Prostate gland (tissue), 2 donors: ENCODE measurements around the gene CALHM6. TPM values are rescaled to one million over a fixed set of nuclear protein-coding genes. Genes with fewer than 3 reads are reported as not detected.

Experiments
- DNase-seq: peaks from one replicate; pipeline ENCODE4 v3.0.0-alpha.2; 2019; ENCODE audit warnings: low spot score
- H3K27ac ChIP-seq, 2 donors: fragments of 200-600 bp; sonication (generic); 2 replicates each; pipeline ENCODE4 v1.5.1; 2017 to 2019
- H3K27me3 ChIP-seq: fragments of 200-600 bp; sonication (generic); replicated peaks from 2 replicates; pipeline ENCODE4 v1.5.1; 2019; ENCODE audit not compliant: insufficient read depth
- H3K36me3 ChIP-seq, 2 donors: fragments of 200-600 bp; sonication (generic); 1 replicate in 1 of 2; 2 replicates in 1 of 2; pipeline versions ENCODE4 v1.5.1 to v1.8.1; 2017 to 2019
- H3K4me1 ChIP-seq: fragments of 200-600 bp; sonication (generic); replicated peaks from 2 replicates; pipeline ENCODE4 v1.5.1; 2019
- H3K4me3 ChIP-seq, 2 donors: fragments of 200-600 bp; sonication (generic); 2 replicates each; pipeline ENCODE4 v1.5.1; 2017 to 2019
- H3K9me3 ChIP-seq: fragments of 200-600 bp; sonication (generic); 2 replicates; pipeline ENCODE4 v1.5.1; 2017
- POLR2A ChIP-seq: fragments of 450-650 bp; IDR thresholded peaks from one replicate; pipeline ENCODE4 v1.6.1; 2016; ENCODE audit warnings: antibody characterized with exemption, mild to moderate bottlenecking
- POLR2AphosphoS5 ChIP-seq: sonication (generic); formaldehyde crosslinking; IDR thresholded peaks from one replicate; pipeline ENCODE4 v1.6.1; 2017; ENCODE audit warnings: antibody characterized with exemption
- WGBS: methylation state at CpG from one replicate; pipeline ENCODE4 v1.1.5; 2018; 5-methylcytosine and 5-hydroxymethylcytosine counted together
- intact Hi-C: fragments of 100-400 bp; cut with DNase I; formaldehyde crosslinking; loops from one replicate; pipeline ENCODE4 v1.14.2; 2022
- total RNA-seq, 2 donors: library from RNA; depleted of rRNA; stranded (reverse); fragments of >200 nt; gene quantifications; one replicate each; pipeline ENCODE4 v1.1.0, GENCODE V29; 2016
- TF ChIP-seq, protein P1 (sequence below), 4 experiments: fragments of 200-600 bp in 2 of 4; fragments of 450-650 bp in 2 of 4; sonication (generic) in 2 of 4; IDR thresholded peaks; 1 replicate in 3 of 4; 2 replicates in 1 of 4; pipeline ENCODE4 v1.5.1; 2016 to 2019; ENCODE audit warnings: antibody characterized with exemption in 4 of 4, mild to moderate bottlenecking in 2 of 4, moderate library complexity in 2 of 4

Gene CALHM6
- total RNA-seq: 1 to 10 TPM; 6.3 to 6.7 TPM

DNA sequence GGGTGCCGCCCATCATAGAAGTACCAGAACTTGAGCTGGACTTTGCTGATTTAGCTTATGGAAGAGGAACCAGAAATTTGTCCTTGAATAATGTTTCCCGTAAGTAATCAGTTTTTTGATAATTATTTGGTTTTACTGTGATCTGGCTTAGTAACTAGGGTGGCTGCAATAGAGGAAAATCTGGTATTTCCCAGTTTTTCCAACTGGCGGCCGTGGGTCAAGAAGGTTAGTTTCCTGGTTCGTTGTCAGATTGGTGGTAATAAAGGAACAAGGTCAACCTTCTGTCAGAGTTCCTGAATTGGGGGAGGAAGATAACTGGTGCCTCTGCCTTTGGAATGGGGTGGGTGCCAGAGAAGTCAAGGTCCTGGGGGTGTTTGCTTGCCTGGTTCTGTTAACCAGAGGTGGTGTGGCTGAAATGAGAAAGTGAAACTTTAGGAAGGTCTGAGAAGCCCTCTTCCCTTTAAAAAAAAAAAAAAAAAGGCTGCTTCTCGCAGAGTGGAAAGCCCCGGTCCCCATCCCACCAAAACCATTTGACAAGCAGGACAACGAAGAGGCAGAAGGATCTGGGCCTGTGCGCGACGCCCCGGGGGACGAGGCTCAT lies at the start of gene CALHM6:
Gene CALHM6 (plus strand): TSS at position 45 of the 601 bp plus-strand sequence. CDS start 555 bp downstream, at position 600.
- Histone ChIP-seq H3K36me3 (no peaks in the 10 kb centered on the region), H3K27ac (no peak within 1 kb of the TSS), H3K4me1 (no peaks in the 10 kb centered on the region), H3K27me3 (no peaks in the 10 kb centered on the region), H3K4me3 (peak within 1 kb of the TSS; percentile 24 to 26), H3K9me3 (no peaks in the 10 kb centered on the region)
- intact Hi-C loops: no loop called here
- no peak for DNase-seq
- WGBS: 57% methylated on average over 13 of the region's 13 CpGs
- TF ChIP-seq POLR2A: no peak
- TF ChIP-seq, protein P1, sequence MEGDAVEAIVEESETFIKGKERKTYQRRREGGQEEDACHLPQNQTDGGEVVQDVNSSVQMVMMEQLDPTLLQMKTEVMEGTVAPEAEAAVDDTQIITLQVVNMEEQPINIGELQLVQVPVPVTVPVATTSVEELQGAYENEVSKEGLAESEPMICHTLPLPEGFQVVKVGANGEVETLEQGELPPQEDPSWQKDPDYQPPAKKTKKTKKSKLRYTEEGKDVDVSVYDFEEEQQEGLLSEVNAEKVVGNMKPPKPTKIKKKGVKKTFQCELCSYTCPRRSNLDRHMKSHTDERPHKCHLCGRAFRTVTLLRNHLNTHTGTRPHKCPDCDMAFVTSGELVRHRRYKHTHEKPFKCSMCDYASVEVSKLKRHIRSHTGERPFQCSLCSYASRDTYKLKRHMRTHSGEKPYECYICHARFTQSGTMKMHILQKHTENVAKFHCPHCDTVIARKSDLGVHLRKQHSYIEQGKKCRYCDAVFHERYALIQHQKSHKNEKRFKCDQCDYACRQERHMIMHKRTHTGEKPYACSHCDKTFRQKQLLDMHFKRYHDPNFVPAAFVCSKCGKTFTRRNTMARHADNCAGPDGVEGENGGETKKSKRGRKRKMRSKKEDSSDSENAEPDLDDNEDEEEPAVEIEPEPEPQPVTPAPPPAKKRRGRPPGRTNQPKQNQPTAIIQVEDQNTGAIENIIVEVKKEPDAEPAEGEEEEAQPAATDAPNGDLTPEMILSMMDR (IDR thresholded peaks at IDR 0.05): no peak
- TF ChIP-seq POLR2AphosphoS5: no peak

DNA sequence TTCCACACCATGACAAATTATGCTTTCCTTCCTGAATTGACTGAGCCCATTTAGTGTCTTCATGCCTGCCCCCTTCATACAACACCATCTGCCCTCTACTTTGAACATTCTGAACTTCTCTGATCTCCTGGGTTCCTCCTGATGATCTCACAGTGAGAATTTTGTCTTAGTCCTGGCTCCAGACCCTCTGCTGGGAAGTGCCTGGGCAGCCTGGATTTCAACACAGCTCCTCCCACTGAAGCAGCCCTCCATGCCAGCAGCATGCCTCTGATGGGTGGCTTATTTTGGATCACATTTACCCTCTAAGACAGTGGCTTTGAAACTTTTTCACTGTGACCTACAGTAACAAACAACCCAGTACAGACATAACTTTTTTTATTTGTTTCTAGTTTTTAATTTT lies 48.9 kb upstream of the CALHM6 start:
- DNase-seq: no peak
- H3K27ac ChIP-seq: no peak overlapping the region
- TF ChIP-seq, protein P1 (IDR thresholded peaks at IDR 0.05): no peak
- no peak for TF ChIP-seq POLR2A
- no peaks in the 10 kb centered on the region for H3K27me3 ChIP-seq
- intact Hi-C loops: no loop called here
- H3K4me1 ChIP-seq: no peaks in the 10 kb centered on the region
- no peak overlapping the region for H3K4me3 ChIP-seq
- H3K36me3 ChIP-seq: no peaks in the 10 kb centered on the region
- H3K9me3 ChIP-seq: no peaks in the 10 kb centered on the region

DNA sequence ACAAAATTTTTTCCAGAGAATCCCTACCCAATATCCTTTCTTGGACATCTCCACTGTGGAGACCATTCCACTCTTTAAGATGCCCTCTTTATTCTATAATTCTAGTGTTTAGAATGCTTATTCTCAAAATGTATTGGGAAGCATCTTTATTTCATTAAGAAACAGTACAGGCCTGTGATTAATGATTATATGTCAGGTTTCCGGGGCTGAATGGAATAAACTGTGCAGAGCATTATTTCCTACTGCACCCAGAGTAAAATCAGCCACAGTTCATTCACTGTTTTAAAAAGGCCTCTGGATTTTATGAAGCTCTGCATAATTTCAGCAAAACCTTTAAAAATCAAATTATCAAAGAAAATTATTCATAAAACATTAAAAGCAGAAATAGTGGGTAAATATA lies 47.8 kb upstream of the CALHM6 start:
- Histone ChIP-seq H3K27ac (no peak overlapping the region), H3K4me3 (no peak overlapping the region), H3K4me1 (no peaks in the 10 kb centered on the region), H3K36me3 (no peaks in the 10 kb centered on the region), H3K9me3 (no peaks in the 10 kb centered on the region), H3K27me3 (no peaks in the 10 kb centered on the region)
- DNase-seq: no peak
- no peak for TF ChIP-seq POLR2AphosphoS5
- TF ChIP-seq, protein P1 (IDR thresholded peaks at IDR 0.05): no peak
- no peak for TF ChIP-seq POLR2A
- WGBS: 82% methylated on average over 1 of the region's 1 CpG
- intact Hi-C loops: no loop called here

DNA sequence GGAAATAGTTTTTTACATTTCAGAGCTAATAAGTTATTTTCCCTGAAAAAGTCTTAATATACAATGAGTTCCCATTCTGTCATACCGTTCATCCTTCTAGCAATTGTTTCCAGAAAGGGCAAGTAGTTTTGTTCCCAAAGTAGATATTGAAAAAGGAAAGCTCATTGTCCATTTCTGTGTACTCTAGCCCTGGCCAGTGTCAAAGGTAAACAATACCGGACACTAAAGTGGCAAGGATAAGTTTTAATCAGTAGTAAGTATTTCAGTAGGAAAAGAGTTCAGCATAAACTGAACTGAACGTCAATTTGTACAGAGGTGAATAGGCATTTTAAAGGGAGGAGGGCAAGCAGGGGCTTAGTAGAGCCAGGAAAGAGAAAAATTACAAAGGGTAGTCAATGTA lies 43.5 kb upstream of the CALHM6 start:
- Histone ChIP-seq H3K4me1 (no peaks in the 10 kb centered on the region), H3K36me3 (no peaks in the 10 kb centered on the region), H3K4me3 (no peak overlapping the region), H3K27me3 (no peaks in the 10 kb centered on the region), H3K27ac (no peak overlapping the region), H3K9me3 (no peaks in the 10 kb centered on the region)
- no peak for DNase-seq
- TF ChIP-seq, protein P1 (IDR thresholded peaks at IDR 0.05): no peak
- peak; percentile 11 for TF ChIP-seq POLR2AphosphoS5
- TF ChIP-seq POLR2A: no peak
- intact Hi-C loops: no loop called here
- 62% methylated on average over 3 of the region's 3 CpGs for WGBS

DNA sequence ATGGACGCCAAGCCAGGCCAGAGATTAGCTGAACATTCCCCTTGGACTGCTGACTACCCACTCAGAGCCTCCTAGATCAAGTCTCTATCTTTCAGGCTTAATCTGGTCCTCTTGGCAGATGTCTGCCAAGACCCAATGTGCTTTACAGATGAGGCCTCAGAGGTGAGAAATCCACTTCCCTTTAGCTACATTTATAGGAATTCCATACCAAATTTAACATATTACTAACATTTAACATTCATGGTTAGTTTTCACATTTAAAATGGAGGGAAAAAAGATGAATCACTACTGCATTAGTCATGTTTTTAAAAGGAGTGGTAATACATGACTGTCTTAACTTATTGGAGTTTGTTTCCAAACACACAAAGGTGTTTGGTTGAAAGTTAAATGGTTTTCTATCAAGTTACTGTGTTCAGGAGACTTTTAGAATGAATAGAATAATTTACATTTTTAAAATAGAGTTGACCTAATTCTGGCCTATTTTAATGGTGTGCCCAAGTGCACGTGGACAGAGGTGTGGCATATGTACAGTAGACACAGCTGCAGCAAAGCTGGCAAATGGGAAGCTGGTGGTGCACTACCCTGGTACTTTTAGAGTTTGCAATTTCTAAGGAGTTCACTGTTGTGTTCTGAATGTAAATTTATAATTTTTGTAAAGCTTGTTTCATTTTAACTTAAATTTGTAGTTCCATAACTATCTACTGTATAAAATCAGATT lies 41.9 kb upstream of the CALHM6 start:
- intact Hi-C loops: no loop called here
- WGBS: 83% methylated on average over 2 of the region's 2 CpGs
- H3K9me3 ChIP-seq: no peaks in the 10 kb centered on the region
- H3K27me3 ChIP-seq: no peaks in the 10 kb centered on the region
- H3K4me3 ChIP-seq: no peak overlapping the region
- no peaks in the 10 kb centered on the region for H3K36me3 ChIP-seq
- DNase-seq: no peak
- no peaks in the 10 kb centered on the region for H3K4me1 ChIP-seq
- TF ChIP-seq POLR2AphosphoS5 (no peak), POLR2A (no peak)
- TF ChIP-seq, protein P1 (IDR thresholded peaks at IDR 0.05): no peak
- no peak overlapping the region for H3K27ac ChIP-seq
